Panc1 (cell line): ENCODE results near the gene PHF20. TPM values are rescaled to one million over a fixed set of nuclear protein-coding genes. Genes with fewer than 3 reads are reported as not detected.

Experiments used
- ATAC-seq: fragments of 200-7000 bp; cut with Tn5 transposase; 2 replicates; pipeline ENCODE4 v1.9.1; 2020; ENCODE audit warnings: mild to moderate bottlenecking, moderate library complexity
- BruUV-seq: library from RNA; stranded (reverse); fragments of 400-500 nt; replicated peaks from 2 replicates; lab custom pipeline; 2021; lab: Mats Ljungman, UMichigan
- CTCF ChIA-PET: fragments of 300-600 bp; sonication (Branson Sonifier 250); formaldehyde crosslinking; loops from one replicate; lab custom pipeline; 2022; ENCODE audit warnings: antibody characterized with exemption; lab: Charles Lee
- POLR2A ChIA-PET: fragments of 300-600 bp; sonication (Branson Sonifier 250); formaldehyde crosslinking; loops from one replicate; lab custom pipeline; 2022; ENCODE audit warnings: antibody characterized with exemption; lab: Charles Lee
- DNase-seq: peaks from one replicate; pipeline ENCODE4 v3.0.0-alpha.2; 2010; ENCODE audit warnings: low read depth, low spot score
- H3K27ac ChIP-seq: 2 replicates; pipeline ENCODE4 v1.5.1; 2011; ENCODE audit warnings: mild to moderate bottlenecking, low read length, inconsistent platforms
- H3K27me3 ChIP-seq: fragments of 200-500 bp; sonication (Bioruptor generic); 2 replicates; pipeline ENCODE4 v1.6.0; 2014; ENCODE audit warnings: low read length, inconsistent platforms; ENCODE audit not compliant: control insufficient read depth, insufficient read depth
- H3K36me3 ChIP-seq: fragments of 200-500 bp; sonication (Bioruptor generic); 2 replicates; pipeline ENCODE4 v1.5.1; 2014; ENCODE audit warnings: inconsistent platforms, mild to moderate bottlenecking, low read length, moderate library complexity; ENCODE audit not compliant: control insufficient read depth, insufficient read depth
- H3K4me1 ChIP-seq: 2 replicates; pipeline ENCODE4 v1.5.1; 2011; ENCODE audit warnings: inconsistent platforms, mild to moderate bottlenecking, low read length, moderate library complexity; ENCODE audit not compliant: control insufficient read depth, insufficient read depth
- H3K4me3 ChIP-seq, 2 experiments: 2 replicates each; pipeline ENCODE4 v1.5.1; 2011 to 2012; ENCODE audit warnings: low read depth in 2 of 2, low read length in 2 of 2, mild to moderate bottlenecking in 2 of 2, inconsistent platforms in 1 of 2, moderate library complexity in 1 of 2
- H3K9me3 ChIP-seq: fragments of 200-500 bp; sonication (Bioruptor generic); 2 replicates; pipeline ENCODE4 v1.5.1; 2014; ENCODE audit warnings: low read depth, mild to moderate bottlenecking, inconsistent platforms, low read length, moderate library complexity; ENCODE audit not compliant: control insufficient read depth, insufficient read depth
- CTCF ChIP-seq: fragments of 450-650 bp; IDR thresholded peaks from 2 replicates; pipeline ENCODE4 v1.5.1; 2017; ENCODE audit warnings: mild to moderate bottlenecking
- POLR2AphosphoS5 ChIP-seq: IDR thresholded peaks from 2 replicates; pipeline ENCODE4 v1.6.1; 2012; ENCODE audit warnings: mild to moderate bottlenecking, low read depth, low read length, moderate library complexity
- REST ChIP-seq, 2 experiments: IDR thresholded peaks; 2 replicates each; pipeline ENCODE4 v1.6.1; 2011 to 2012; ENCODE audit warnings: low read depth in 2 of 2, control low read depth in 1 of 2, low read length in 1 of 2, mild to moderate bottlenecking in 1 of 2, moderate library complexity in 1 of 2; ENCODE audit not compliant: insufficient read depth in 1 of 2
- SIN3A ChIP-seq: IDR thresholded peaks from 2 replicates; pipeline ENCODE4 v1.6.1; 2012; ENCODE audit warnings: low read depth, mild to moderate bottlenecking, low read length, moderate library complexity, borderline replicate concordance; ENCODE audit not compliant: insufficient read depth
- TCF7L2 ChIP-seq: IDR thresholded peaks from 2 replicates; pipeline ENCODE4 v1.6.1; 2011; ENCODE audit warnings: mild to moderate bottlenecking, low read depth, low read length, inconsistent platforms
- in situ Hi-C: cut with HindIII; loops from 2 replicates; pipeline ENCODE4 v1.10.0; 2016; ENCODE audit warnings: low sequenced_read_pairs, low pct_unique_long_range_greater_than_20kb
- intact Hi-C: fragments of 100-400 bp; cut with micrococcal nuclease; formaldehyde crosslinking; loops from one replicate; pipeline ENCODE4 v1.10.0; 2022; ENCODE audit not compliant: unreplicated experiment
- total RNA-seq: library from RNA; stranded (reverse); gene quantifications from one replicate; pipeline ENCODE4 v1.2.1, GENCODE V29; 2021; ENCODE audit not compliant: unreplicated experiment

Gene PHF20
- total RNA-seq, 1 experiment from 2014 or later = 51.5 TPM

- Histone ChIP-seq H3K27ac (no peak overlapping the region), H3K9me3 (no peaks in the 10 kb centered on the region), H3K4me3 (no peak overlapping the region), H3K4me1 (peaks cover 6% of the 10 kb centered on the region), H3K36me3 (no peaks in the 10 kb centered on the region), H3K27me3 (no peaks in the 10 kb centered on the region)
- intact Hi-C loops (no loop called here), in situ Hi-C loops (no loop called here)
- no peak for TF ChIP-seq TCF7L2
- TF ChIP-seq POLR2AphosphoS5 = no peak
- no peak for TF ChIP-seq SIN3A
- TF ChIP-seq CTCF = no peak
- no peak for TF ChIP-seq REST (IDR thresholded peaks at IDR 0.05; ENCODE audit: insufficient read depth in 1 of 2, low read depth in 2 of 2, low read length in 1 of 2)
- POLR2A ChIA-PET = interaction anchor here (0.6 kb wide), 2 partner anchors 103 to 159 kb away, joined by 3 to 10 read pairs; no protein-coding TSS in a partner anchor
- no TSS peak for BruUV-seq
- ATAC-seq (no peak), DNase-seq (no peak)
- CTCF ChIA-PET = no interaction called here
Measured at GRCh38 chr20:35904982-35905663, 133.3 kb downstream of the PHF20 start.

GRCh38 chr20:35907017-35907701 is 135.3 kb downstream of the PHF20 start:
- Histone ChIP-seq H3K27me3 (no peaks in the 10 kb centered on the region), H3K27ac (no peak overlapping the region), H3K9me3 (no peaks in the 10 kb centered on the region), H3K4me1 (no peaks in the 10 kb centered on the region; the same call in none of the 2 replicates), H3K36me3 (no peaks in the 10 kb centered on the region), H3K4me3 (no peak overlapping the region)
- CTCF ChIA-PET = interaction anchor here (0.5 kb wide), 2 partner anchors 22 to 73 kb away, joined by 3 to 5 read pairs; no protein-coding TSS in a partner anchor
- TF ChIP-seq POLR2AphosphoS5 (no peak), REST (IDR thresholded peaks at IDR 0.05; ENCODE audit: insufficient read depth in 1 of 2, low read depth in 2 of 2, low read length in 1 of 2) (no peak), SIN3A (no peak), CTCF (no peak), TCF7L2 (no peak)
- no TSS peak for BruUV-seq
- in situ Hi-C loops = no loop called here
- intact Hi-C loops = no loop called here
- ATAC-seq (no peak), DNase-seq (no peak)
- POLR2A ChIA-PET = no interaction called here
